Measurements from ENCODE around the gene IFT172. TPM values are rescaled to one million over a fixed set of nuclear protein-coding genes. Genes with fewer than 3 reads are reported as not detected.

The IFT172 gene
- total RNA-seq, 1 experiment from 2014 or later: 25.3 TPM

GRCh38 chr2:27494944-27495554 lies 5.5 kb upstream of the IFT172 start, which contains the start of gene FNDC4:
Gene FNDC4, minus strand, starts transcription at chr2:27495200. Its CDS starts 521 bp downstream, at chr2:27494679.
- DNase-seq (ENCODE audit: low spot score): peak; percentile 68
- 0 out of 2 replicates have a peak, but pooled peaks have one; percentile 45 for TF ChIP-seq CBFB (CRISPR knock-in tag; IDR thresholded peaks at IDR 0.05; ENCODE audit: low read depth)
- peak; percentile 70 for TF ChIP-seq SP1 (CRISPR knock-in tag; conservative IDR thresholded peaks at IDR 0.05)
- TF ChIP-seq, protein P1, sequence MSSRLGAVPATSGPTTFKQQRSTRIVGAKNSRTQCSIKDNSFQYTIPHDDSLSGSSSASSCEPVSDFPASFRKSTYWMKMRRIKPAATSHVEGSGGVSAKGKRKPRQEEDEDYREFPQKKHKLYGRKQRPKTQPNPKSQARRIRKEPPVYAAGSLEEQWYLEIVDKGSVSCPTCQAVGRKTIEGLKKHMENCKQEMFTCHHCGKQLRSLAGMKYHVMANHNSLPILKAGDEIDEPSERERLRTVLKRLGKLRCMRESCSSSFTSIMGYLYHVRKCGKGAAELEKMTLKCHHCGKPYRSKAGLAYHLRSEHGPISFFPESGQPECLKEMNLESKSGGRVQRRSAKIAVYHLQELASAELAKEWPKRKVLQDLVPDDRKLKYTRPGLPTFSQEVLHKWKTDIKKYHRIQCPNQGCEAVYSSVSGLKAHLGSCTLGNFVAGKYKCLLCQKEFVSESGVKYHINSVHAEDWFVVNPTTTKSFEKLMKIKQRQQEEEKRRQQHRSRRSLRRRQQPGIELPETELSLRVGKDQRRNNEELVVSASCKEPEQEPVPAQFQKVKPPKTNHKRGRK (CRISPR knock-in tag; IDR thresholded peaks at IDR 0.05; ENCODE audit: borderline replicate concordance): no peak
- 0 out of 2 replicates have a peak, but pooled peaks have one; percentile 34 for TF ChIP-seq FOXP4 (CRISPR knock-in tag; IDR thresholded peaks at IDR 0.05)
- TF ChIP-seq ESRRA (CRISPR knock-in tag; IDR thresholded peaks at IDR 0.05; ENCODE audit: borderline replicate concordance): no peak
- peak; percentile 84 for ATAC-seq
- Mint-ChIP-seq H3K27me3 (ENCODE audit: low read depth) (peaks cover 58% of the 10 kb centered on the region), H3K4me1 (peaks cover 22% of the 10 kb centered on the region), H3K36me3 (no peaks in the 10 kb centered on the region), H3K4me3 (peak within 1 kb of the TSS; percentile 93), H3K27ac (no peak within 1 kb of the TSS), H3K9me3 (no peaks in the 10 kb centered on the region)
- ChIA-PET CTCF (interaction anchor here (0.6 to 2.2 kb wide), 2 partner anchors 13 to 126 kb away, joined by 3 to 6 read pairs; no protein-coding TSS in a partner anchor), POLR2A (interaction anchor here (0.5 to 0.6 kb wide), 3 partner anchors 95 to 362 kb away, joined by 3 to 6 read pairs (median 3); no protein-coding TSS in a partner anchor)

- H3K9me3 Mint-ChIP-seq: no peaks in the 10 kb centered on the region
- DNase-seq (ENCODE audit: low spot score): peak; percentile 28
- ATAC-seq: peak; percentile 6
- H3K4me3 Mint-ChIP-seq: peak overlapping the region; percentile 76
- ChIA-PET CTCF (interaction anchor here (0.5 to 2.2 kb wide), 4 partner anchors 14 to 1072 kb away, joined by 3 to 6 read pairs (median 4); no protein-coding TSS in a partner anchor), POLR2A (interaction anchor here (0.5 to 0.6 kb wide), 4 partner anchors 64 to 361 kb away, joined by 3 to 6 read pairs (median 4); no protein-coding TSS in a partner anchor)
- H3K36me3 Mint-ChIP-seq: no peaks in the 10 kb centered on the region
- no peak overlapping the region for H3K27ac Mint-ChIP-seq
- TF ChIP-seq, protein P1 (CRISPR knock-in tag; IDR thresholded peaks at IDR 0.05; ENCODE audit: borderline replicate concordance): no peak
- no peak for TF ChIP-seq TCF7 (CRISPR knock-in tag; IDR thresholded peaks at IDR 0.05; ENCODE audit: low read depth)
- no peak for TF ChIP-seq NR2C2 (CRISPR knock-in tag; IDR thresholded peaks at IDR 0.05)
- no peak for TF ChIP-seq KAT7 (CRISPR knock-in tag; IDR thresholded peaks at IDR 0.05; ENCODE audit: borderline replicate concordance)
- TF ChIP-seq ZNF232 (CRISPR knock-in tag; IDR thresholded peaks at IDR 0.05): no peak
- TF ChIP-seq ATF3 (CRISPR knock-in tag; conservative IDR thresholded peaks at IDR 0.05): no peak
- TF ChIP-seq ETV6 (CRISPR knock-in tag; IDR thresholded peaks at IDR 0.05): no peak
- no peak for TF ChIP-seq CDX4 (CRISPR knock-in tag; IDR thresholded peaks at IDR 0.05; ENCODE audit: borderline replicate concordance)
- no peak for TF ChIP-seq GTF2I (CRISPR knock-in tag; conservative IDR thresholded peaks at IDR 0.05)
- no peak for TF ChIP-seq RORB (CRISPR knock-in tag; IDR thresholded peaks at IDR 0.05)
- TF ChIP-seq HMGXB4 (CRISPR knock-in tag; IDR thresholded peaks at IDR 0.05): no peak
- TF ChIP-seq SMAD4 (CRISPR knock-in tag; IDR thresholded peaks at IDR 0.05): no peak
- no peak for TF ChIP-seq ARID4B (CRISPR knock-in tag; IDR thresholded peaks at IDR 0.05; ENCODE audit: borderline replicate concordance)
- peaks cover 26% of the 10 kb centered on the region for H3K4me1 Mint-ChIP-seq
- H3K27me3 Mint-ChIP-seq (ENCODE audit: low read depth): peaks cover 58% of the 10 kb centered on the region
Measured at GRCh38 chr2:27494284-27494943, 4.9 kb upstream of the IFT172 start.

Measured in WTC11 (cell line).